Glutamatergic neuron (in vitro differentiated cells): ENCODE results near the gene FKTN. TPM values are rescaled to one million over a fixed set of nuclear protein-coding genes. Genes with fewer than 3 reads are reported as not detected.

Experiments
- DNase-seq: peaks from one replicate; pipeline ENCODE4 v3.0.0; 2022
- H3K27ac Mint-ChIP-seq: one replicate; pipeline ENCODE4 v1.8.0; 2020; ENCODE audit warnings: mild to moderate bottlenecking, mixed read lengths, inconsistent platforms; ENCODE audit not compliant: unreplicated experiment
- H3K27me3 Mint-ChIP-seq: one replicate; pipeline ENCODE4 v1.8.0; 2020; ENCODE audit warnings: mild to moderate bottlenecking, moderate library complexity, mixed read lengths, inconsistent platforms; ENCODE audit not compliant: unreplicated experiment
- H3K36me3 Mint-ChIP-seq: one replicate; pipeline ENCODE4 v1.8.0; 2020; ENCODE audit warnings: mild to moderate bottlenecking, mixed read lengths, inconsistent platforms; ENCODE audit not compliant: unreplicated experiment
- H3K4me1 Mint-ChIP-seq: one replicate; pipeline ENCODE4 v1.8.0; 2020; ENCODE audit warnings: mild to moderate bottlenecking, low read depth, mixed read lengths, inconsistent platforms; ENCODE audit not compliant: unreplicated experiment
- H3K4me3 Mint-ChIP-seq: one replicate; pipeline ENCODE4 v1.8.0; 2020; ENCODE audit warnings: mild to moderate bottlenecking, mixed read lengths, inconsistent platforms; ENCODE audit not compliant: unreplicated experiment
- H3K9me3 Mint-ChIP-seq: one replicate; pipeline ENCODE4 v1.8.0; 2020; ENCODE audit warnings: mild to moderate bottlenecking, moderate library complexity, mixed read lengths, inconsistent platforms; ENCODE audit not compliant: unreplicated experiment
- CTCF ChIP-seq: fragments of 200-600 bp; sonication (generic); IDR thresholded peaks from one replicate; pipeline ENCODE4 v1.5.0; 2021; ENCODE audit not compliant: partially characterized antibody, unreplicated experiment
- total RNA-seq: library from RNA; stranded (reverse); fragmentation: NEBNext Ultra II Directional; extraction: Animal tissue kit (Norgen Biotek cat#: 25700); gene quantifications from one replicate; pipeline ENCODE4 v1.2.1, GENCODE V29; 2021; ENCODE audit not compliant: unreplicated experiment

The FKTN gene
- total RNA-seq, 1 donor from 2014 or later: 20.9 TPM

GRCh38 chr9:105647595-105648349, 89.8 kb downstream of the FKTN start:
- Mint-ChIP-seq H3K4me1 (peaks cover 14% of the 10 kb centered on the region), H3K27ac (peak overlapping the region; percentile 23), H3K4me3 (no peak overlapping the region), H3K36me3 (peaks cover 2% of the 10 kb centered on the region), H3K27me3 (no peaks in the 10 kb centered on the region), H3K9me3 (peaks cover 4% of the 10 kb centered on the region)
- no peak for TF ChIP-seq CTCF
- DNase-seq: no peak

- TF ChIP-seq CTCF: no peak
- peaks cover 7% of the 10 kb centered on the region for H3K27me3 Mint-ChIP-seq
- no peak overlapping the region for H3K27ac Mint-ChIP-seq
- peaks cover 6% of the 10 kb centered on the region for H3K36me3 Mint-ChIP-seq
- no peak overlapping the region for H3K4me3 Mint-ChIP-seq
- H3K4me1 Mint-ChIP-seq: peaks cover 13% of the 10 kb centered on the region
- H3K9me3 Mint-ChIP-seq: no peaks in the 10 kb centered on the region
- DNase-seq: no peak
These were observed 93.9 kb downstream of the FKTN start for GRCh38 chr9:105651806-105652205.

GRCh38 chr9:105656131-105656921, 98.4 kb downstream of the FKTN start:
- Mint-ChIP-seq H3K4me3 (peak overlapping the region; percentile 94), H3K27ac (no peak overlapping the region)

GRCh38 chr9:105658351-105658750, 100.4 kb downstream of the FKTN start:
- H3K4me1 Mint-ChIP-seq: peaks cover 4% of the 10 kb centered on the region
- no peak for DNase-seq
- TF ChIP-seq CTCF: no peak

More at GRCh38 chr9:105656131-105656921, 98.4 kb downstream of the FKTN start:
- Mint-ChIP-seq H3K4me1 (peaks cover 4% of the 10 kb centered on the region), H3K27me3 (peaks cover 15% of the 10 kb centered on the region), H3K36me3 (peaks cover 6% of the 10 kb centered on the region), H3K9me3 (peaks cover 5% of the 10 kb centered on the region)
- TF ChIP-seq CTCF: no peak
- DNase-seq: peak; percentile 67

GRCh38 chr9:105661011-105661410, 103.1 kb downstream of the FKTN start:
- peaks cover 12% of the 10 kb centered on the region for H3K27me3 Mint-ChIP-seq
- H3K36me3 Mint-ChIP-seq: no peaks in the 10 kb centered on the region
- H3K4me3 Mint-ChIP-seq: no peak overlapping the region
- no peak overlapping the region for H3K27ac Mint-ChIP-seq
- no peak for DNase-seq
- H3K9me3 Mint-ChIP-seq: peaks cover 5% of the 10 kb centered on the region
- TF ChIP-seq CTCF: no peak
- peaks cover 4% of the 10 kb centered on the region for H3K4me1 Mint-ChIP-seq

More at GRCh38 chr9:105658351-105658750, 100.4 kb downstream of the FKTN start:
- H3K27ac Mint-ChIP-seq: no peak overlapping the region
- H3K9me3 Mint-ChIP-seq: peaks cover 5% of the 10 kb centered on the region
- H3K4me3 Mint-ChIP-seq: no peak overlapping the region
- peaks cover 15% of the 10 kb centered on the region for H3K27me3 Mint-ChIP-seq
- peaks cover 6% of the 10 kb centered on the region for H3K36me3 Mint-ChIP-seq
